ENCODE data around the gene F2RL3. TPM values are rescaled to one million over a fixed set of nuclear protein-coding genes. Genes with fewer than 3 reads are reported as not detected.

The F2RL3 gene
- total and polyA plus RNA-seq, 5 experiments from 2014 or later = 0.24 TPM; not detected in 4

GRCh38 chr19:16898361-16899015 lies 9.7 kb downstream of the F2RL3 start:
- no peak for ATAC-seq
- no peaks in the 10 kb centered on the region for H3K36me3 Mint-ChIP-seq
- peak overlapping the region in 5 of 10 donors; percentile 19 to 88 (median 44) for H3K27ac Mint-ChIP-seq
- no peak for DNase-seq
- H3K9me3 Mint-ChIP-seq = no peaks in the 10 kb centered on the region
- H3K4me1 Mint-ChIP-seq = peaks cover 12 to 35% (median 33%) of the 10 kb centered on the region in 4 donors
- H3K27me3 Mint-ChIP-seq = peaks cover 0 to 6% (median 3%) of the 10 kb centered on the region in 5 donors
- H3K4me3 Mint-ChIP-seq = peak overlapping the region; percentile 68 to 84 (median 79)
- POLR2A ChIA-PET = interaction anchor here (0.6 kb wide), 1 partner anchor 67 kb away, joined by 5 read pairs; no protein-coding TSS in a partner anchor

DNA sequence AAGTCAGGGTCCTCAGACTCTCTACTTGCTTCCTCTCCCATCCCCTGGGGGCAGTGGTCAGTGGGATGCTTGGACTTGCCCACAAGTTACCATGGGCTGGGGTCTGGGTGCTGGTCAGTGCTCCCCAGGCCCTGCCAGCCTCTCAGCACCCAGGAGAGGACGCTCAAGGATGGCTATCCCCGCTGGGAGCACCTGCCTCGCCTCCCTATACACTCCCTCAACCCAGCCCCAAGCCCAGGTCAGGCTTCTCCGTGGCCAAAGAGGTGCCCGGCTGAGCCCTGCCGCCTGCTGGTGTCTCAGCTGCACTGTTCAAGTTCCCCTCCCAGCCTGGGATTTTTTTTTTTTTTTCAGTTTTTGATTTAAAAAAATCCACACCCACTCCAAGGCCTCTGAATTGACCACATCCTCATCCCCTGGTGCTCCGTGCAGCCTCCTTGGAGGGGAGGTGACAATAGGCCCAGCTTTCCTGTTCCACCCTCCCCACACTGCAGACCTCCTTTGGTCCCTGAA lies 10.8 kb downstream of the F2RL3 start:
- peak overlapping the region in 7 of 10 donors; percentile 41 to 78 (median 48) for H3K4me3 Mint-ChIP-seq
- H3K27ac Mint-ChIP-seq = peak overlapping the region in 7 of 10 donors; percentile 43 to 88 (median 57)
- peak in 1 of 2 donors; percentile 18 for ATAC-seq
- no peaks in the 10 kb centered on the region for H3K36me3 Mint-ChIP-seq
- peak in 1 of 10 donors; percentile 9 for DNase-seq
- no peaks in the 10 kb centered on the region for H3K9me3 Mint-ChIP-seq
- H3K4me1 Mint-ChIP-seq = peaks cover 10 to 29% (median 27%) of the 10 kb centered on the region in 4 donors
- POLR2A ChIA-PET = no interaction called here
- peaks cover 0 to 4% (median 3%) of the 10 kb centered on the region in 5 donors for H3K27me3 Mint-ChIP-seq

- H3K4me3 Mint-ChIP-seq = no peak overlapping the region
- peak in 1 of 10 donors; percentile 59 for DNase-seq
- POLR2A ChIA-PET = no interaction called here
Measured at GRCh38 chr19:16901491-16902175, 12.8 kb downstream of the F2RL3 start.

DNA sequence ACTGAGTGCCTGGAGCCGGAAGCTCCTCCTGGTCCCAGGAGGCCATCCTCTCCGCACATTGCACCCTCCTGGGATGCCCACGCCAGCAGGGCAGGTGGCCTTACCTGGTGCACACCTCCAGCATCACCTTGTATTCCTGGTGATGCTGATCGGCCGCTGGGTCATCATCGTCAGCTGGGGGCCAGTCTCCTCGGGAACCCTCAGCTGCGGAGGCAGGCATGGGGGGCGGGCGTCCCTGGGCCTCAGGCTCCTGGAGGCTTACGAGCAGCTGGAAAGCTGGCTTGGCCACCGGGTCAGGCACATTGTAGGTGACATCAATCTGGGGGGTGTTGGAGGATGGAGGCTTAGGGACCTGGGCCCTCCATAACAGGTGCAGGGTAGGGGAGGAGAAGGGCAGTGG lies 13.7 kb downstream of the F2RL3 start:
- peaks cover 0 to 2% (median 0%) of the 10 kb centered on the region in 5 donors for H3K27me3 Mint-ChIP-seq
- H3K36me3 Mint-ChIP-seq = no peaks in the 10 kb centered on the region
- H3K4me1 Mint-ChIP-seq = peaks cover 8 to 23% (median 21%) of the 10 kb centered on the region in 4 donors
- no peak overlapping the region for H3K27ac Mint-ChIP-seq
- no peak overlapping the region for H3K4me3 Mint-ChIP-seq
- no peak for ATAC-seq
- POLR2A ChIA-PET = no interaction called here
- no peaks in the 10 kb centered on the region for H3K9me3 Mint-ChIP-seq
- DNase-seq = peak in 1 of 10 donors; percentile 56

More at GRCh38 chr19:16901491-16902175, 12.8 kb downstream of the F2RL3 start:
- Mint-ChIP-seq H3K4me1 (peaks cover 8 to 23% (median 21%) of the 10 kb centered on the region in 4 donors), H3K27ac (no peak overlapping the region), H3K27me3 (peaks cover 0 to 2% (median 0%) of the 10 kb centered on the region in 5 donors), H3K9me3 (no peaks in the 10 kb centered on the region), H3K36me3 (no peaks in the 10 kb centered on the region)
- no peak for ATAC-seq

- no peak for ATAC-seq
- no peak overlapping the region for H3K4me3 Mint-ChIP-seq
Measured at GRCh38 chr19:16903347-16903746, 14.5 kb downstream of the F2RL3 start.

GRCh38 chr19:16904599-16904998 lies 15.8 kb downstream of the F2RL3 start:
- POLR2A ChIA-PET = no interaction called here

More at GRCh38 chr19:16903347-16903746, 14.5 kb downstream of the F2RL3 start:
- Mint-ChIP-seq H3K27me3 (peaks cover 0 to 2% (median 0%) of the 10 kb centered on the region in 5 donors), H3K4me1 (peaks cover 6 to 18% (median 17%) of the 10 kb centered on the region in 4 donors), H3K9me3 (no peaks in the 10 kb centered on the region), H3K36me3 (no peaks in the 10 kb centered on the region), H3K27ac (no peak overlapping the region)
- no peak for DNase-seq
- POLR2A ChIA-PET = no interaction called here

GRCh38 chr19:16908759-16909158 lies 20.0 kb downstream of the F2RL3 start:
- Mint-ChIP-seq H3K4me1 (no peaks in the 10 kb centered on the region), H3K27me3 (no peaks in the 10 kb centered on the region)
- peak in 1 of 10 donors; percentile 35 for DNase-seq

More at GRCh38 chr19:16904599-16904998, 15.8 kb downstream of the F2RL3 start:
- H3K27ac Mint-ChIP-seq = no peak overlapping the region
- H3K9me3 Mint-ChIP-seq = no peaks in the 10 kb centered on the region
- H3K27me3 Mint-ChIP-seq = no peaks in the 10 kb centered on the region
- peaks cover 3 to 7% (median 5%) of the 10 kb centered on the region in 4 donors for H3K4me1 Mint-ChIP-seq
- H3K4me3 Mint-ChIP-seq = no peak overlapping the region
- no peaks in the 10 kb centered on the region for H3K36me3 Mint-ChIP-seq
- DNase-seq (peak in 1 of 10 donors; percentile 47), ATAC-seq (no peak)

GRCh38 chr19:16911046-16911445 lies 22.2 kb downstream of the F2RL3 start:
- H3K4me3 Mint-ChIP-seq = no peak overlapping the region
- no peaks in the 10 kb centered on the region for H3K27me3 Mint-ChIP-seq
- ATAC-seq (no peak), DNase-seq (peak in 1 of 10 donors; percentile 46)
- POLR2A ChIA-PET = no interaction called here
- H3K36me3 Mint-ChIP-seq = peaks cover 10 to 22% (median 22%) of the 10 kb centered on the region in 3 donors
- H3K9me3 Mint-ChIP-seq = peaks cover 5 to 42% (median 28%) of the 10 kb centered on the region in 9 donors
- no peak overlapping the region for H3K27ac Mint-ChIP-seq
- H3K4me1 Mint-ChIP-seq = peaks cover 0 to 2% (median 0%) of the 10 kb centered on the region in 4 donors

More at GRCh38 chr19:16908759-16909158, 20.0 kb downstream of the F2RL3 start:
- no peak for ATAC-seq
- no peak overlapping the region for H3K4me3 Mint-ChIP-seq
- peaks cover 5 to 25% (median 20%) of the 10 kb centered on the region in 9 donors for H3K9me3 Mint-ChIP-seq
- peaks cover 8 to 19% (median 17%) of the 10 kb centered on the region in 3 donors for H3K36me3 Mint-ChIP-seq
- no peak overlapping the region for H3K27ac Mint-ChIP-seq
- POLR2A ChIA-PET = no interaction called here

DNA sequence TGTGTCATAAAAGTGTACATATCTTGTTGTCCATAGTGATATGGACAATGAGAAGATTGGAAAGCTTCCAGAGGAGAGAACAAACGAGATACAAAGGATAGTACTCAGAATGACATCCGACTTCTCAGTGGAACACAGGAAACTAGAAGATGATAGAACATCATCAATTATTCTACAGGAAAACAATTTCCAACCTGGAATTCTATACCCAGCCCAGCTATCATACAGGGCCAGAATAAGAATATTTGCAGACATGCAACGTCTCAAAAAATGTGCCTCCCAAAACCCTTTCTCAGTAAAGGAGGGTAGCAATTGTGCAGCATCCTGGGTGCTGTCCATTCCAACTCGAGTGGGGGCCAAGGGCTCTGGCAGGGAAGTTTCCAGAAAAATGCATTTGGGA lies 24.0 kb downstream of the F2RL3 start:
- Mint-ChIP-seq H3K27ac (no peak overlapping the region), H3K27me3 (peaks cover 0 to 2% (median 0%) of the 10 kb centered on the region in 5 donors), H3K9me3 (peaks cover 5 to 42% (median 29%) of the 10 kb centered on the region in 9 donors), H3K4me3 (no peak overlapping the region), H3K4me1 (peaks cover 0 to 4% (median 0%) of the 10 kb centered on the region in 4 donors), H3K36me3 (peaks cover 10 to 24% (median 22%) of the 10 kb centered on the region in 3 donors)
- ATAC-seq (no peak), DNase-seq (no peak)
- POLR2A ChIA-PET = no interaction called here

GRCh38 chr19:16914421-16914820 lies 25.6 kb downstream of the F2RL3 start:
- ATAC-seq (no peak), DNase-seq (no peak)
- no peak overlapping the region for H3K4me3 Mint-ChIP-seq
- peaks cover 12 to 26% (median 22%) of the 10 kb centered on the region in 3 donors for H3K36me3 Mint-ChIP-seq
- H3K27ac Mint-ChIP-seq = peak overlapping the region in 1 of 10 donors; percentile 71
- H3K4me1 Mint-ChIP-seq = peaks cover 0 to 4% (median 0%) of the 10 kb centered on the region in 4 donors
- peaks cover 0 to 4% (median 0%) of the 10 kb centered on the region in 5 donors for H3K27me3 Mint-ChIP-seq
- POLR2A ChIA-PET = no interaction called here
- peaks cover 5 to 45% (median 29%) of the 10 kb centered on the region in 9 donors for H3K9me3 Mint-ChIP-seq

DNA sequence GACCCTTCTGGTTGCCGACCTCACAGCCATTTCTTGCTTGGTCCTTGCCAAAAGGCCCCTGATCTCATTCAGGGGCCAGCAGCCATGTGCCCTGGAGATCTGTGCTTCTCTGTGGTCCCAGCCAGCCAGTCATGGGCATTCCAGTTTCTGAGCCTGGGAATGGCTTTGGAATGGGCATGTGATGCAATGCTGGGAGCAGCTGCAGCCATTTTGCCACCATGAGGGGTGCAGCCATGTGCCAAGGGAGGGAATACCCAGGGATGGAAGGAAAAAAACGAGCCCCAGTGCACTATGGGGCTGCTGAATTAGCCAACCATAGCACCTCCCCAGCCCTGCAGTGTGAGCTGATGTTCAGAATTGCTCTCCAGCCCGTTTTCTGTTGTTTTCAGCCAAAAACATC lies 26.3 kb downstream of the F2RL3 start:
- DNase-seq (peak in 1 of 10 donors; percentile 14), ATAC-seq (no peak)
- POLR2A ChIA-PET = no interaction called here
- Mint-ChIP-seq H3K27me3 (peaks cover 0 to 4% (median 0%) of the 10 kb centered on the region in 5 donors), H3K4me1 (peaks cover 0 to 4% (median 0%) of the 10 kb centered on the region in 4 donors), H3K9me3 (peaks cover 5 to 48% (median 29%) of the 10 kb centered on the region in 9 donors), H3K27ac (no peak overlapping the region), H3K4me3 (no peak overlapping the region), H3K36me3 (peaks cover 12 to 26% (median 22%) of the 10 kb centered on the region in 3 donors)

GRCh38 chr19:16915734-16916133 lies 26.9 kb downstream of the F2RL3 start:
- POLR2A ChIA-PET = no interaction called here
- peaks cover 0 to 4% (median 0%) of the 10 kb centered on the region in 5 donors for H3K27me3 Mint-ChIP-seq
- no peak overlapping the region for H3K27ac Mint-ChIP-seq

More at GRCh38 chr19:16915734-16916133, 26.9 kb downstream of the F2RL3 start:
- Mint-ChIP-seq H3K9me3 (peaks cover 5 to 45% (median 29%) of the 10 kb centered on the region in 9 donors), H3K36me3 (peaks cover 12 to 26% (median 22%) of the 10 kb centered on the region in 3 donors), H3K4me1 (peaks cover 0 to 4% (median 0%) of the 10 kb centered on the region in 4 donors), H3K4me3 (no peak overlapping the region)
- DNase-seq = no peak
- ATAC-seq = no peak

Data from naive thymus-derived CD8-positive, alpha-beta T cell (primary cell).